Heart left ventricle (tissue), 16 donors: Measurements from ENCODE around the gene CFAP300. TPM values are rescaled to one million over a fixed set of nuclear protein-coding genes. Genes with fewer than 3 reads are reported as not detected.
A peak's percentile ranks its signal among the peaks of the same experiment; 100 is the strongest.

Experiments
- ATAC-seq, 4 donors: fragments of 200-7000 bp; cut with Tn5 transposase; one replicate each; pipeline ENCODE4 v1.9.1; 2020 to 2022; ENCODE audit warnings: moderate library complexity in 4 of 4, mild to moderate bottlenecking in 3 of 4, moderate number of reproducible peaks in 1 of 4
- DNase-seq, 5 donors: peaks; one replicate each; pipeline ENCODE4 v3.0.0-alpha.2; 2020
- H3K27ac ChIP-seq, 12 donors: fragments of 200-600 bp; sonication (generic) in 4 of 12; one replicate each; pipeline versions ENCODE4 v1.5.0 to v1.8.0; 2016 to 2022; ENCODE audit warnings: mild to moderate bottlenecking in 2 of 12
- H3K27me3 ChIP-seq, 9 donors: fragments of 200-600 bp; sonication (generic) in 2 of 9; one replicate each; pipeline versions ENCODE4 v1.5.1 to v1.8.0; 2016 to 2022; ENCODE audit warnings: mild to moderate bottlenecking in 3 of 9
- H3K36me3 ChIP-seq, 9 donors: fragments of 200-600 bp; sonication (generic) in 2 of 9; one replicate each; pipeline versions ENCODE4 v1.5.0 to v1.8.0; 2018 to 2022; ENCODE audit warnings: mild to moderate bottlenecking in 2 of 9
- H3K4me1 ChIP-seq, 12 donors: fragments of 200-600 bp; sonication (generic) in 4 of 12; one replicate each; pipeline versions ENCODE4 v1.5.0 to v1.8.0; 2016 to 2022; ENCODE audit warnings: mild to moderate bottlenecking in 3 of 12
- H3K4me3 ChIP-seq, 12 donors: fragments of 200-600 bp; sonication (generic) in 4 of 12; one replicate each; pipeline versions ENCODE4 v1.5.0 to v1.8.0; 2017 to 2022; ENCODE audit warnings: mild to moderate bottlenecking in 9 of 12, moderate library complexity in 4 of 12
- H3K9me3 ChIP-seq, 12 donors: fragments of 200-600 bp; sonication (generic) in 4 of 12; one replicate each; pipeline versions ENCODE4 v1.5.0 to v1.8.0; 2016 to 2022; ENCODE audit warnings: mild to moderate bottlenecking in 1 of 12
- CTCF ChIP-seq, 12 donors: fragments of 200-600 bp; sonication (generic) in 4 of 12; IDR thresholded peaks; one replicate each; pipeline versions ENCODE4 v1.5.0 to v1.8.0; 2018 to 2022; ENCODE audit warnings: antibody characterized with exemption in 12 of 12, mild to moderate bottlenecking in 5 of 12
- POLR2A ChIP-seq, 2 donors: fragments of 450-650 bp; IDR thresholded peaks; one replicate each; pipeline ENCODE4 v1.6.1; 2017; ENCODE audit warnings: antibody characterized with exemption in 2 of 2, mild to moderate bottlenecking in 2 of 2, moderate library complexity in 2 of 2
- WGBS, 4 donors: extraction: QIAGEN DNeasy Blood & Tissue Kit in 2 of 4; methylation state at CpG; one replicate each; pipeline versions ENCODE4 v1.1.5 to v1.1.7; 2013 to 2018; 5-methylcytosine and 5-hydroxymethylcytosine counted together
- intact Hi-C, 10 donors: fragments of 100-400 bp; cut with DNase I; formaldehyde crosslinking; loops; one replicate each; pipeline versions ENCODE4 v1.11.1 to v1.14.2; 2022
- long read RNA-seq, 3 donors: library from polyadenylated mRNA; unstranded; transcript quantifications; one replicate each; pipeline ENCODE4 v2.0.0, GENCODE V29; 2020 to 2021
- polyA plus RNA-seq, 2 donors: library from polyadenylated mRNA; stranded (reverse); fragments of 200-250 nt; gene quantifications; one replicate each; pipeline ENCODE4 v1.2.3, GENCODE V29; 2013
- total RNA-seq, 9 donors: library from RNA; depleted of rRNA in 2 of 9; stranded (reverse); fragments of >200 nt in 2 of 9; fragmentation: NEBNext Ultra II Directional in 3 of 9; extraction: Animal tissue kit (Norgen Biotek cat#: 25700) in 3 of 9; gene quantifications; one replicate each; pipeline versions ENCODE4 v1.1.0 to v1.2.4, GENCODE V29; 2016 to 2023
- donor health status: ischemic (EF 13 %, LVEDD 7.1; RV severe dilation, severe dysfunction).
- donor health status: healthy with polysubstance abuse.
- donor health status: DM: no; HTN: yes; CAD: no.
- donor health status: DM: no; HTN: no; CAD: no.
- donor health status: ischemic (EF 25% LVEDD 6.9; RV normal size, moderate dysfunction).
- donor health status: ischemic (EF 25% LVEDD 5.7; RV mildly dilated, moderate dysfunction).
- donor health status: healthy.
- donor health status: DM: yes; HTN: yes; CAD: no.
- donor health status: ischemic (EF 35%, LVEDD 5.7; RV mildly dilated, moderate dysfunction).
- donor health status: nonischemic (EF 11% LVEDD 7.7; RV severe dilation, severe dysfunction).
- donor health status: DM: yes; HTN: yes; CAD: no.
- donor health status: PGD.
- donor health status: ischemic (EF 29% LVEDD 5.4; RV normal size, mild dysfunction).
- donor health status: nonischemic (EF 23%, LVEDD 6.1; RV moderate dilation, normal function).

The CFAP300 gene
- total RNA-seq (under 1 TPM in 7 of 9 donors, not detected in 2; 0.28 to 0.83 (median 0.50) TPM), polyA plus RNA-seq (under 1 TPM; 0.15 to 0.50 TPM)
- long read RNA-seq, donor 1, partial matches to known transcripts = 1 of 1 reads
- long read RNA-seq, donor 1, other reads (novel, unspliced or antisense) = 0 of 1 reads
- long read RNA-seq, donor 2, partial matches to known transcripts = 0 of 1 reads
- long read RNA-seq, donor 2, other reads (novel, unspliced or antisense) = 1 of 1 reads
- long read RNA-seq, donor 3, partial matches to known transcripts = 0 of 1 reads
- long read RNA-seq, donor 3, other reads (novel, unspliced or antisense) = 0 of 1 reads

GRCh38 chr11:102047305-102047924 is at the start of gene CFAP300:
Gene CFAP300, plus strand, starts transcription at chr11:102047437. Its CDS starts 34 bp downstream, at chr11:102047471.
- ATAC-seq = peak; percentile 51 to 97 (median 93)
- Histone ChIP-seq H3K36me3 (no peaks in the 10 kb centered on the region), H3K27me3 (peaks cover 0 to 27% (median 13%) of the 10 kb centered on the region in 9 donors), H3K27ac (peak within 1 kb of the TSS in 9 of 12 donors; percentile 29 to 76 (median 66)), H3K4me1 (peaks cover 0 to 10% (median 0%) of the 10 kb centered on the region in 12 donors), H3K4me3 (peak within 1 kb of the TSS; percentile 15 to 62 (median 56)), H3K9me3 (no peaks in the 10 kb centered on the region)
- peak; percentile 88 to 94 (median 90) for DNase-seq
- 2 to 3% (median 2%) methylated on average over 42 to 45 of the region's 45 CpGs for WGBS, 4 donors
- intact Hi-C loops = no loop called here
- TF ChIP-seq POLR2A (IDR thresholded peaks at IDR 0.05) (peak in 1 of 2 donors; percentile 24), CTCF (IDR thresholded peaks at IDR 0.05) (no peak)

- DNase-seq = no peak
- H3K27ac ChIP-seq = no peak overlapping the region
- peaks cover 0 to 21% (median 0%) of the 10 kb centered on the region in 9 donors for H3K36me3 ChIP-seq
- H3K9me3 ChIP-seq = no peaks in the 10 kb centered on the region
- no peaks in the 10 kb centered on the region for H3K4me1 ChIP-seq
- 90 to 94% (median 91%) methylated on average over 3 of the region's 3 CpGs for WGBS, 4 donors
- no peak for ATAC-seq
- intact Hi-C loops = loop anchor here in 3 of 10 donors (10.0 kb wide), 2 partner anchors 87 to 547 kb away; partner anchors contain the start of genes ANGPTL5 (in 1 of the 3) and CEP126 (in 1 of the 3)
- no peak overlapping the region for H3K4me3 ChIP-seq
- H3K27me3 ChIP-seq = no peaks in the 10 kb centered on the region
- TF ChIP-seq POLR2A (IDR thresholded peaks at IDR 0.05) (no peak), CTCF (IDR thresholded peaks at IDR 0.05) (no peak)
Observed at GRCh38 chr11:102001657-102002338, 45.4 kb upstream of the CFAP300 start.

GRCh38 chr11:102004220-102004619 is 43.0 kb upstream of the CFAP300 start:
- ATAC-seq (no peak), DNase-seq (no peak)
- no peaks in the 10 kb centered on the region for H3K27me3 ChIP-seq
- TF ChIP-seq POLR2A (IDR thresholded peaks at IDR 0.05) (no peak), CTCF (IDR thresholded peaks at IDR 0.05) (no peak)
- no peaks in the 10 kb centered on the region for H3K9me3 ChIP-seq
- H3K36me3 ChIP-seq = peaks cover 0 to 3% (median 0%) of the 10 kb centered on the region in 9 donors
- no peak overlapping the region for H3K27ac ChIP-seq
- peaks cover 0 to 6% (median 0%) of the 10 kb centered on the region in 12 donors for H3K4me1 ChIP-seq
- no peak overlapping the region for H3K4me3 ChIP-seq
- intact Hi-C loops = loop anchor here in 3 of 10 donors (10.0 kb wide), 2 partner anchors 89 to 549 kb away; partner anchors contain the start of genes ANGPTL5 (in 1 of the 3) and CEP126 (in 1 of the 3)
